GM10847 (cell line): ENCODE data around the gene PM20D1.

Source experiments
- POLR2A ChIP-seq: IDR thresholded peaks from 2 replicates; pipeline ENCODE4 v1.6.1; 2011; ENCODE audit not compliant: insufficient read length; ENCODE audit errors: extremely low read depth

PM20D1 gene

GRCh38 chr1:205791568-205792180 lies 58.3 kb downstream of the PM20D1 start:
- TF ChIP-seq POLR2A: no peak

- no peak for TF ChIP-seq POLR2A
Measured at GRCh38 chr1:205787287-205787916, 62.5 kb downstream of the PM20D1 start.

GRCh38 chr1:205786601-205787000 lies 63.3 kb downstream of the PM20D1 start:
- TF ChIP-seq POLR2A: no peak

- TF ChIP-seq POLR2A: no peak
Measured at GRCh38 chr1:205785446-205785845, 64.5 kb downstream of the PM20D1 start.

GRCh38 chr1:205783904-205784303 lies 66.0 kb downstream of the PM20D1 start:
- no peak for TF ChIP-seq POLR2A

- no peak for TF ChIP-seq POLR2A
Measured at GRCh38 chr1:205783433-205783795, 66.5 kb downstream of the PM20D1 start.

GRCh38 chr1:205782627-205783432 lies 67.1 kb downstream of the PM20D1 start:
- no peak for TF ChIP-seq POLR2A

GRCh38 chr1:205780335-205780734 lies 69.6 kb downstream of the PM20D1 start:
- TF ChIP-seq POLR2A: no peak
